GM23338 (cell line): Measurements from ENCODE around the gene NPM1. TPM values are rescaled to one million over a fixed set of nuclear protein-coding genes. Genes with fewer than 3 reads are reported as not detected.

Source experiments
- ATAC-seq: fragments of 200-7000 bp; cut with Tn5 transposase; 3 replicates; pipeline ENCODE4 v1.9.1; 2020
- DNase-seq: peaks from one replicate; pipeline ENCODE4 v3.0.0-alpha.2; 2015; ENCODE audit warnings: low spot score
- H2AFZ ChIP-seq: fragments of 200-600 bp; sonication (generic); 2 replicates; pipeline ENCODE4 v1.8.0; 2016; ENCODE audit warnings: antibody characterized with exemption, mild to moderate bottlenecking, moderate library complexity
- H3F3A ChIP-seq: fragments of 200-600 bp; sonication (generic); replicated peaks from 2 replicates; pipeline ENCODE4 v1.8.0; 2017; ENCODE audit warnings: antibody characterized with exemption, mixed run types, low read depth
- H3K27ac ChIP-seq: fragments of 200-600 bp; sonication (generic); 2 replicates; pipeline ENCODE4 v1.6.1; 2016; ENCODE audit warnings: low read depth
- H3K27me3 ChIP-seq: fragments of 200-600 bp; sonication (generic); 2 replicates; pipeline ENCODE4 v1.8.0; 2016; ENCODE audit warnings: mild to moderate bottlenecking, mixed run types, moderate library complexity; ENCODE audit not compliant: insufficient read depth
- H3K36me3 ChIP-seq: fragments of 200-600 bp; sonication (generic); 2 replicates; pipeline ENCODE4 v1.8.0; 2016; ENCODE audit warnings: mild to moderate bottlenecking; ENCODE audit not compliant: insufficient read depth
- H3K4me1 ChIP-seq: fragments of 200-600 bp; sonication (generic); 2 replicates; pipeline ENCODE4 v1.8.0; 2016; ENCODE audit warnings: mild to moderate bottlenecking, moderate library complexity; ENCODE audit not compliant: insufficient read depth
- H3K4me2 ChIP-seq: fragments of 200-600 bp; sonication (generic); 2 replicates; pipeline ENCODE4 v1.7.1; 2017; ENCODE audit warnings: mixed run types
- H3K4me3 ChIP-seq: fragments of 200-600 bp; sonication (generic); 2 replicates; pipeline ENCODE4 v1.6.1; 2016; ENCODE audit warnings: mixed run types
- H3K79me2 ChIP-seq: fragments of 200-600 bp; sonication (generic); replicated peaks from 2 replicates; pipeline ENCODE4 v1.8.0; 2017; ENCODE audit warnings: mild to moderate bottlenecking; ENCODE audit not compliant: insufficient read depth
- H3K9me2 ChIP-seq: fragments of 200-600 bp; sonication (generic); 2 replicates; pipeline ENCODE4 v1.8.0; 2017; ENCODE audit not compliant: insufficient read depth
- H4K20me1 ChIP-seq: fragments of 200-600 bp; sonication (generic); replicated peaks from 2 replicates; pipeline ENCODE4 v1.8.0; 2017; ENCODE audit warnings: mild to moderate bottlenecking; ENCODE audit not compliant: insufficient read depth
- H3K27ac Mint-ChIP-seq: 2 replicates; pipeline ENCODE4 v1.8.0; 2020; ENCODE audit warnings: inconsistent platforms, mild to moderate bottlenecking, moderate library complexity, mixed read lengths
- H3K27me3 Mint-ChIP-seq: 3 replicates; pipeline ENCODE4 v1.8.0; 2022; ENCODE audit warnings: low read depth, mild to moderate bottlenecking, moderate library complexity, mixed read lengths, inconsistent platforms; ENCODE audit not compliant: insufficient read depth, poor library complexity
- H3K36me3 Mint-ChIP-seq: 3 replicates; pipeline ENCODE4 v1.8.0; 2021; ENCODE audit warnings: low read depth, mild to moderate bottlenecking, inconsistent platforms, moderate library complexity, mixed read lengths
- H3K4me1 Mint-ChIP-seq: 3 replicates; pipeline ENCODE4 v1.8.0; 2020; ENCODE audit warnings: mild to moderate bottlenecking, inconsistent platforms, mixed read lengths
- H3K4me3 Mint-ChIP-seq: 3 replicates; pipeline ENCODE4 v1.8.0; 2021; ENCODE audit warnings: moderate library complexity, mild to moderate bottlenecking, inconsistent platforms, mixed read lengths
- H3K9me3 Mint-ChIP-seq: 3 replicates; pipeline ENCODE4 v1.8.0; 2020; ENCODE audit warnings: moderate library complexity, mild to moderate bottlenecking, inconsistent platforms, mixed read lengths
- CREB1 ChIP-seq: fragments of 250-450 bp; sonication (Bioruptor Pico); IDR thresholded peaks from 2 replicates; pipeline ENCODE4 v1.5.0; 2020; ENCODE audit warnings: low read depth, mild to moderate bottlenecking, moderate library complexity
- EZH2 ChIP-seq: fragments of 200-600 bp; sonication (generic); IDR thresholded peaks from one replicate; pipeline ENCODE4 v1.8.0; 2017; ENCODE audit warnings: antibody characterized with exemption, mild to moderate bottlenecking, low read depth; ENCODE audit not compliant: unreplicated experiment
- EZH2phosphoT487 ChIP-seq: fragments of 200-600 bp; sonication (generic); IDR thresholded peaks from one replicate; pipeline ENCODE4 v1.8.1; 2018; ENCODE audit warnings: antibody characterized with exemption; ENCODE audit not compliant: unreplicated experiment
- JUNB ChIP-seq: IDR thresholded peaks from one replicate; pipeline ENCODE4 v1.6.1; 2016; ENCODE audit warnings: antibody characterized with exemption; ENCODE audit not compliant: unreplicated experiment
- STAT1 ChIP-seq: IDR thresholded peaks from one replicate; pipeline ENCODE4 v1.6.1; 2016; ENCODE audit warnings: antibody characterized with exemption; ENCODE audit not compliant: unreplicated experiment
- ZNF114 ChIP-seq: fragments of 250-450 bp; sonication (Bioruptor Pico); IDR thresholded peaks from 2 replicates; pipeline ENCODE4 v1.5.0; 2020; ENCODE audit warnings: mild to moderate bottlenecking, moderate library complexity
- polyA plus RNA-seq: library from polyadenylated mRNA; unstranded; fragments of >200 nt; fragmentation: Nextera tagmentation; extraction: Ambion mirVana; gene quantifications from 2 replicates; pipeline ENCODE4 v1.2.1, GENCODE V29; 2016
- total RNA-seq: library from RNA; depleted of rRNA; stranded (reverse); fragments of >200 nt; shearing (Covaris generic); gene quantifications from 2 replicates; pipeline ENCODE4 v1.2.3, GENCODE V29; 2014
- TF ChIP-seq, protein P1 (sequence below): IDR thresholded peaks from 2 replicates; pipeline ENCODE4 v1.6.1; 2016; ENCODE audit warnings: antibody characterized with exemption
- TF ChIP-seq, protein P2 (sequence below): fragments of 250-450 bp; sonication (Bioruptor Pico); IDR thresholded peaks from 2 replicates; pipeline ENCODE4 v1.5.0; 2020; ENCODE audit warnings: mild to moderate bottlenecking, moderate library complexity

Gene NPM1
- total and polyA plus RNA-seq, 2 experiments from 2014 or later, result 3,739 to 5,242 TPM

DNA sequence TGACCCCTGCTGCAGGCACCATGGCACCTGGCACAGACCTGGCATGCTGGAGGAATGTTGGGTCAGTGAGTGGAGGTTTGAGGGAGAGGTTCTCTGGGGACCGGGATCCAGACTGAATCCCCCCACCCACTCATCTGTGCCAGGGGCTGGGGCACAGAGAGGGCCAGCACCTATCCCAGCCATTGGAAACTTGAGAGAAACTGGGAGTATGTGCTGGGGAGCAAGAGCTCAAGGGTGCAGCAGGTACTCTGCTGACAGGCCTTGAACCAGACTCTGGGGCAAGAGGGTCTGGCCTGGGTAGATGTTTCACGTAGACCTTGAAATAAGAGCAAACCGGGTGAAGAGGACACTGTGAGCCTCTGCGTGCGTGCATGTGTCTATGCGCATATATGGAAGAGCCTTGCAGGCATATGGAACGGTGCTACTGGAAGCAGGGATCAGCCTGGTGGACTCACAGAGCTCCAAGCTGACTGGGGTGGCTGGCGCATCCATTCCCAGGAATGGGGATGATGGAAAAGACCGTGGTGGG is 40.6 kb downstream of the NPM1 start:
- Histone ChIP-seq H4K20me1 (no peaks in the 10 kb centered on the region; the same call in 1 of the 2 replicates), H3K27ac (no peak overlapping the region), H3K9me2 (no peaks in the 10 kb centered on the region), H3K36me3 (no peaks in the 10 kb centered on the region), H2AFZ (no peak overlapping the region), H3K27me3 (no peaks in the 10 kb centered on the region), H3K4me1 (peaks cover 6% of the 10 kb centered on the region; the same call in 1 of the 2 replicates), H3K4me3 (no peak overlapping the region), H3K79me2 (no peaks in the 10 kb centered on the region), H3K4me2 (no peak overlapping the region), H3F3A (no peaks in the 10 kb centered on the region)
- Mint-ChIP-seq H3K4me1 (peaks cover 17% of the 10 kb centered on the region), H3K27ac (no peak overlapping the region), H3K4me3 (no peak overlapping the region), H3K27me3 (peaks cover 10% of the 10 kb centered on the region), H3K9me3 (no peaks in the 10 kb centered on the region), H3K36me3 (no peaks in the 10 kb centered on the region; the same call in 2 of the 3 replicates)
- ATAC-seq, result no peak
- DNase-seq, result no peak
- TF ChIP-seq JUNB (no peak), CREB1 (CRISPR knock-in tag) (no peak), EZH2phosphoT487 (no peak)
- TF ChIP-seq, protein P1, sequence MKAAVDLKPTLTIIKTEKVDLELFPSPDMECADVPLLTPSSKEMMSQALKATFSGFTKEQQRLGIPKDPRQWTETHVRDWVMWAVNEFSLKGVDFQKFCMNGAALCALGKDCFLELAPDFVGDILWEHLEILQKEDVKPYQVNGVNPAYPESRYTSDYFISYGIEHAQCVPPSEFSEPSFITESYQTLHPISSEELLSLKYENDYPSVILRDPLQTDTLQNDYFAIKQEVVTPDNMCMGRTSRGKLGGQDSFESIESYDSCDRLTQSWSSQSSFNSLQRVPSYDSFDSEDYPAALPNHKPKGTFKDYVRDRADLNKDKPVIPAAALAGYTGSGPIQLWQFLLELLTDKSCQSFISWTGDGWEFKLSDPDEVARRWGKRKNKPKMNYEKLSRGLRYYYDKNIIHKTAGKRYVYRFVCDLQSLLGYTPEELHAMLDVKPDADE, result no peak

DNA sequence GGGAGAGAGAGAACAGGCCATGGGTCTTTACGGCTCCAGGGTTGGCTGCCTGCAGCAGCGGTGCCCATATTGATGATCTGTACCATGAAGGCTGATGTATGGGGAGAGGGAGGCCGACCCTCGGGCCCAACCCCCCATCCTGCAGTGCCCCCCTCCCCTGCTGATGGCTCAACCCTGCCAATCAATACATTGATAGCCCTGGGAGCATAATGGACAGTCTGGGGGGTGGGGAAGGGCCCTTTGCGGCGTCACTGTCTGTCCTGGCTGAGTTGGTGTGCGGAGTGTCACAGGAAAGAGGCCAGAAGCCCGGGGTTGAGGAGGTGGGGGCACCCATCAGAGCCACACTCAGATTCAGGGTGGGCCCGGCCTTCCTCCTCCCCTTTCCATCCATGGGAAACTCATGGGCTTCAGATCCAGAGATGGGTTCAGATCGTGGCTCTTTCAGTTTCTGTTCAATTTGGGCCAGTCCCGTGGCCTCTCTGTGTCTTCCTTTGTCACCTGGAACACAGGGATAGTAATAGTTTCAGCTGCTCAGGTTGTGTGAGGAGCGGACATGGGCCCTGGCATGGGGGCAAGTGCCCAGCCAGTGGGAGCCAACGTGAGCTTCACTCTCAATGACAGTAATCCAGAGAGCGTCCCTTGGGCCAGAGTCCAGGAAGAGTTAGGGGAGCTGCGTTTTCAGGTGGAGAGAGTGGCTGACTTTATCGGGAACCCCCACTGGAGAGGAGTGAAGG is 41.3 kb downstream of the NPM1 start:
- no peak for TF ChIP-seq EZH2phosphoT487
- TF ChIP-seq ZNF114, result no peak
- Histone ChIP-seq H3K79me2 (no peaks in the 10 kb centered on the region), H4K20me1 (no peaks in the 10 kb centered on the region; the same call in 1 of the 2 replicates), H3K27ac (no peak overlapping the region), H3F3A (no peaks in the 10 kb centered on the region), H3K9me2 (no peaks in the 10 kb centered on the region), H3K36me3 (no peaks in the 10 kb centered on the region), H3K27me3 (no peaks in the 10 kb centered on the region), H3K4me1 (no peaks in the 10 kb centered on the region; the same call in 1 of the 2 replicates), H3K4me2 (no peak overlapping the region), H3K4me3 (no peak overlapping the region), H2AFZ (no peak overlapping the region)
- H3K27me3 Mint-ChIP-seq, result peaks cover 4% of the 10 kb centered on the region
- no peak overlapping the region for H3K4me3 Mint-ChIP-seq
- H3K27ac Mint-ChIP-seq, result no peak overlapping the region
- DNase-seq (no peak), ATAC-seq (no peak)
- H3K9me3 Mint-ChIP-seq, result no peaks in the 10 kb centered on the region
- peaks cover 21% of the 10 kb centered on the region for H3K4me1 Mint-ChIP-seq
- H3K36me3 Mint-ChIP-seq, result no peaks in the 10 kb centered on the region; the same call in 2 of the 3 replicates

DNA sequence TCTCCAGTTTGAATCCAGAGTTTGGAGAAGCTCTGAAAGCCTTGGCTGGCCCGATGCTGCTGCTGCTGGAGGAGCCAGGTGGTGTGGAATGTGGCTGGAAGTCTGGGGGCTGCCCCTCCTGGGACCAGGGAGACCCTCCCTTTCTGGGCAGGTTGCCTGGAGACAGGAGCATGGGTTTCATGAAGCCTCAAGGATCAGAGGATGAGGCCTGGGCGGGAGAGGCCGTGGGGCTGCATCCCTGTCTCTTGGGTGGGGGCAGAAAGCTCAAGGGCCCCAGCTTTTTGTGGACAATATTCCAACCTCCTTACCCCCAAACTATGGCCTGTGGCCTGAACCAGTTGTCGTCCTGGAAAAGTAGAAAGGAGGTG is 41.9 kb downstream of the NPM1 start:
- Mint-ChIP-seq H3K27me3 (peaks cover 7% of the 10 kb centered on the region), H3K27ac (no peak overlapping the region), H3K36me3 (no peaks in the 10 kb centered on the region; the same call in 2 of the 3 replicates), H3K9me3 (no peaks in the 10 kb centered on the region), H3K4me3 (no peak overlapping the region), H3K4me1 (peaks cover 23% of the 10 kb centered on the region)
- Histone ChIP-seq H3K4me2 (no peak overlapping the region), H3K27me3 (no peaks in the 10 kb centered on the region), H3K27ac (no peak overlapping the region), H3K4me3 (no peak overlapping the region), H3K9me2 (no peaks in the 10 kb centered on the region), H2AFZ (no peak overlapping the region), H3F3A (no peaks in the 10 kb centered on the region), H3K4me1 (peaks cover 2% of the 10 kb centered on the region), H3K79me2 (no peaks in the 10 kb centered on the region), H3K36me3 (no peaks in the 10 kb centered on the region), H4K20me1 (no peaks in the 10 kb centered on the region)
- DNase-seq (no peak), ATAC-seq (no peak)
- TF ChIP-seq JUNB (no peak), EZH2 (no peak), STAT1 (no peak)
- TF ChIP-seq, protein P2, sequence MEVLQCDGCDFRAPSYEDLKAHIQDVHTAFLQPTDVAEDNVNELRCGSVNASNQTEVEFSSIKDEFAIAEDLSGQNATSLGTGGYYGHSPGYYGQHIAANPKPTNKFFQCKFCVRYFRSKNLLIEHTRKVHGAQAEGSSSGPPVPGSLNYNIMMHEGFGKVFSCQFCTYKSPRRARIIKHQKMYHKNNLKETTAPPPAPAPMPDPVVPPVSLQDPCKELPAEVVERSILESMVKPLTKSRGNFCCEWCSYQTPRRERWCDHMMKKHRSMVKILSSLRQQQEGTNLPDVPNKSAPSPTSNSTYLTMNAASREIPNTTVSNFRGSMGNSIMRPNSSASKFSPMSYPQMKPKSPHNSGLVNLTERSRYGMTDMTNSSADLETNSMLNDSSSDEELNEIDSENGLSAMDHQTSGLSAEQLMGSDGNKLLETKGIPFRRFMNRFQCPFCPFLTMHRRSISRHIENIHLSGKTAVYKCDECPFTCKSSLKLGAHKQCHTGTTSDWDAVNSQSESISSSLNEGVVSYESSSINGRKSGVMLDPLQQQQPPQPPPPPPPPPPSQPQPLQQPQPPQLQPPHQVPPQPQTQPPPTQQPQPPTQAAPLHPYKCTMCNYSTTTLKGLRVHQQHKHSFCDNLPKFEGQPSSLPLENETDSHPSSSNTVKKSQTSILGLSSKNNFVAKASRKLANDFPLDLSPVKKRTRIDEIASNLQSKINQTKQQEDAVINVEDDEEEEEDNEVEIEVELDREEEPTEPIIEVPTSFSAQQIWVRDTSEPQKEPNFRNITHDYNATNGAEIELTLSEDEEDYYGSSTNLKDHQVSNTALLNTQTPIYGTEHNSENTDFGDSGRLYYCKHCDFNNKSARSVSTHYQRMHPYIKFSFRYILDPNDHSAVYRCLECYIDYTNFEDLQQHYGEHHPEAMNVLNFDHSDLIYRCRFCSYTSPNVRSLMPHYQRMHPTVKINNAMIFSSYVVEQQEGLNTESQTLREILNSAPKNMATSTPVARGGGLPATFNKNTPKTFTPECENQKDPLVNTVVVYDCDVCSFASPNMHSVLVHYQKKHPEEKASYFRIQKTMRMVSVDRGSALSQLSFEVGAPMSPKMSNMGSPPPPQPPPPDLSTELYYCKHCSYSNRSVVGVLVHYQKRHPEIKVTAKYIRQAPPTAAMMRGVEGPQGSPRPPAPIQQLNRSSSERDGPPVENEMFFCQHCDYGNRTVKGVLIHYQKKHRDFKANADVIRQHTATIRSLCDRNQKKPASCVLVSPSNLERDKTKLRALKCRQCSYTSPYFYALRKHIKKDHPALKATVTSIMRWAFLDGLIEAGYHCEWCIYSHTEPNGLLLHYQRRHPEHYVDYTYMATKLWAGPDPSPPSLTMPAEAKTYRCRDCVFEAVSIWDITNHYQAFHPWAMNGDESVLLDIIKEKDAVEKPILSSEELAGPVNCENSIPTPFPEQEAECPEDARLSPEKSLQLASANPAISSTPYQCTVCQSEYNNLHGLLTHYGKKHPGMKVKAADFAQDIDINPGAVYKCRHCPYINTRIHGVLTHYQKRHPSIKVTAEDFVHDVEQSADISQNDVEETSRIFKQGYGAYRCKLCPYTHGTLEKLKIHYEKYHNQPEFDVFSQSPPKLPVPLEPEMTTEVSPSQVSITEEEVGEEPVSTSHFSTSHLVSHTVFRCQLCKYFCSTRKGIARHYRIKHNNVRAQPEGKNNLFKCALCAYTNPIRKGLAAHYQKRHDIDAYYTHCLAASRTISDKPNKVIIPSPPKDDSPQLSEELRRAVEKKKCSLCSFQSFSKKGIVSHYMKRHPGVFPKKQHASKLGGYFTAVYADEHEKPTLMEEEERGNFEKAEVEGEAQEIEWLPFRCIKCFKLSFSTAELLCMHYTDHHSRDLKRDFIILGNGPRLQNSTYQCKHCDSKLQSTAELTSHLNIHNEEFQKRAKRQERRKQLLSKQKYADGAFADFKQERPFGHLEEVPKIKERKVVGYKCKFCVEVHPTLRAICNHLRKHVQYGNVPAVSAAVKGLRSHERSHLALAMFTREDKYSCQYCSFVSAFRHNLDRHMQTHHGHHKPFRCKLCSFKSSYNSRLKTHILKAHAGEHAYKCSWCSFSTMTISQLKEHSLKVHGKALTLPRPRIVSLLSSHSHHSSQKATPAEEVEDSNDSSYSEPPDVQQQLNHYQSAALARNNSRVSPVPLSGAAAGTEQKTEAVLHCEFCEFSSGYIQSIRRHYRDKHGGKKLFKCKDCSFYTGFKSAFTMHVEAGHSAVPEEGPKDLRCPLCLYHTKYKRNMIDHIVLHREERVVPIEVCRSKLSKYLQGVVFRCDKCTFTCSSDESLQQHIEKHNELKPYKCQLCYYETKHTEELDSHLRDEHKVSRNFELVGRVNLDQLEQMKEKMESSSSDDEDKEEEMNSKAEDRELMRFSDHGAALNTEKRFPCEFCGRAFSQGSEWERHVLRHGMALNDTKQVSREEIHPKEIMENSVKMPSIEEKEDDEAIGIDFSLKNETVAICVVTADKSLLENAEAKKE (CRISPR knock-in tag), result no peak
